Measurements from ENCODE around the gene STK33. TPM values are rescaled to one million over a fixed set of nuclear protein-coding genes. Genes with fewer than 3 reads are reported as not detected.
A peak's percentile ranks its signal among the peaks of the same experiment; 100 is the strongest.

The STK33 gene
- total RNA-seq, 1 donor from 2014 or later = 17.9 TPM

- Mint-ChIP-seq H3K36me3 (ENCODE audit: low read depth, unreplicated experiment) (peaks cover 3% of the 10 kb centered on the region), H3K4me3 (ENCODE audit: unreplicated experiment) (no peak overlapping the region), H3K4me1 (ENCODE audit: unreplicated experiment) (peaks cover 9% of the 10 kb centered on the region), H3K9me3 (ENCODE audit: unreplicated experiment) (no peaks in the 10 kb centered on the region), H3K27me3 (ENCODE audit: unreplicated experiment) (peaks cover 8% of the 10 kb centered on the region), H3K27ac (ENCODE audit: unreplicated experiment) (no peak overlapping the region)
- no peak for TF ChIP-seq CTCF (IDR thresholded peaks at IDR 0.05; ENCODE audit: unreplicated experiment)
- DNase-seq (ENCODE audit: low spot score) = no peak
These were observed 241.7 kb downstream of the STK33 start for GRCh38 chr11:8352103-8352875.

GRCh38 chr11:8351223-8351622, 242.8 kb downstream of the STK33 start:
- Mint-ChIP-seq H3K36me3 (ENCODE audit: low read depth, unreplicated experiment) (peaks cover 3% of the 10 kb centered on the region), H3K27ac (ENCODE audit: unreplicated experiment) (no peak overlapping the region), H3K9me3 (ENCODE audit: unreplicated experiment) (no peaks in the 10 kb centered on the region), H3K4me3 (ENCODE audit: unreplicated experiment) (no peak overlapping the region), H3K4me1 (ENCODE audit: unreplicated experiment) (peaks cover 10% of the 10 kb centered on the region), H3K27me3 (ENCODE audit: unreplicated experiment) (peaks cover 8% of the 10 kb centered on the region)
- TF ChIP-seq CTCF (IDR thresholded peaks at IDR 0.05; ENCODE audit: unreplicated experiment) = no peak
- DNase-seq (ENCODE audit: low spot score) = no peak

- H3K9me3 Mint-ChIP-seq (ENCODE audit: unreplicated experiment) = no peaks in the 10 kb centered on the region
- TF ChIP-seq CTCF (IDR thresholded peaks at IDR 0.05; ENCODE audit: unreplicated experiment) = no peak
- peak overlapping the region; percentile 61 for H3K27ac Mint-ChIP-seq (ENCODE audit: unreplicated experiment)
- H3K27me3 Mint-ChIP-seq (ENCODE audit: unreplicated experiment) = peaks cover 7% of the 10 kb centered on the region
- H3K36me3 Mint-ChIP-seq (ENCODE audit: low read depth, unreplicated experiment) = peaks cover 3% of the 10 kb centered on the region
- DNase-seq (ENCODE audit: low spot score) = no peak
- no peak overlapping the region for H3K4me3 Mint-ChIP-seq (ENCODE audit: unreplicated experiment)
- H3K4me1 Mint-ChIP-seq (ENCODE audit: unreplicated experiment) = peaks cover 10% of the 10 kb centered on the region
These were observed 246.1 kb downstream of the STK33 start for GRCh38 chr11:8347978-8348377.

GRCh38 chr11:8346157-8346755, 247.8 kb downstream of the STK33 start:
- no peak overlapping the region for H3K4me3 Mint-ChIP-seq (ENCODE audit: unreplicated experiment)
- H3K27me3 Mint-ChIP-seq (ENCODE audit: unreplicated experiment) = peaks cover 7% of the 10 kb centered on the region
- peaks cover 3% of the 10 kb centered on the region for H3K36me3 Mint-ChIP-seq (ENCODE audit: low read depth, unreplicated experiment)
- no peaks in the 10 kb centered on the region for H3K9me3 Mint-ChIP-seq (ENCODE audit: unreplicated experiment)
- H3K27ac Mint-ChIP-seq (ENCODE audit: unreplicated experiment) = no peak overlapping the region
- H3K4me1 Mint-ChIP-seq (ENCODE audit: unreplicated experiment) = peaks cover 15% of the 10 kb centered on the region
- TF ChIP-seq CTCF (IDR thresholded peaks at IDR 0.05; ENCODE audit: unreplicated experiment) = no peak
- no peak for DNase-seq (ENCODE audit: low spot score)

GRCh38 chr11:8345179-8345578, 248.8 kb downstream of the STK33 start:
- Mint-ChIP-seq H3K27me3 (ENCODE audit: unreplicated experiment) (peaks cover 7% of the 10 kb centered on the region), H3K9me3 (ENCODE audit: unreplicated experiment) (no peaks in the 10 kb centered on the region), H3K4me3 (ENCODE audit: unreplicated experiment) (no peak overlapping the region), H3K36me3 (ENCODE audit: low read depth, unreplicated experiment) (peaks cover 3% of the 10 kb centered on the region), H3K4me1 (ENCODE audit: unreplicated experiment) (peaks cover 15% of the 10 kb centered on the region), H3K27ac (ENCODE audit: unreplicated experiment) (no peak overlapping the region)
- no peak for DNase-seq (ENCODE audit: low spot score)
- TF ChIP-seq CTCF (IDR thresholded peaks at IDR 0.05; ENCODE audit: unreplicated experiment) = no peak

Measured in endothelial cell (in vitro differentiated cells).